Lung (tissue), 12 donors: Measurements from ENCODE around the gene VTI1A. TPM values are rescaled to one million over a fixed set of nuclear protein-coding genes. Genes with fewer than 3 reads are reported as not detected.

ENCODE experiments used
- ATAC-seq: fragments of 200-7000 bp; cut with Tn5 transposase; one replicate; pipeline ENCODE4 v1.9.1; 2020; ENCODE audit warnings: moderate number of reproducible peaks; ENCODE audit not compliant: insufficient read depth, low FRiP score
- DNase-seq, 3 donors: peaks; one replicate each; pipeline ENCODE4 v3.0.0-alpha.2; 2013 to 2017
- H3K27ac ChIP-seq, 2 donors: one replicate each; pipeline ENCODE4 v1.5.1; 2013; ENCODE audit warnings: mild to moderate bottlenecking in 2 of 2, moderate library complexity in 2 of 2, control low read depth in 1 of 2, inconsistent platforms in 1 of 2, low read depth in 1 of 2, low read length in 1 of 2
- H3K27me3 ChIP-seq, 3 donors: one replicate each; pipeline ENCODE4 v1.5.1; 2013; ENCODE audit warnings: low read length in 2 of 3; ENCODE audit not compliant: control insufficient read depth in 3 of 3, insufficient read depth in 3 of 3
- H3K36me3 ChIP-seq, 4 donors: one replicate each; pipeline ENCODE4 v1.5.1; 2013; ENCODE audit warnings: low read length in 4 of 4, mild to moderate bottlenecking in 1 of 4, moderate library complexity in 1 of 4; ENCODE audit not compliant: control insufficient read depth in 4 of 4, insufficient read depth in 4 of 4
- H3K4me1 ChIP-seq, 5 donors: one replicate each; pipeline ENCODE4 v1.5.1; 2013; ENCODE audit warnings: low read length in 5 of 5, mild to moderate bottlenecking in 2 of 5, moderate library complexity in 1 of 5; ENCODE audit not compliant: control insufficient read depth in 5 of 5, insufficient read depth in 5 of 5
- H3K4me3 ChIP-seq: one replicate; pipeline ENCODE4 v1.5.1; 2013; ENCODE audit warnings: mild to moderate bottlenecking, control low read depth, moderate library complexity
- H3K9ac ChIP-seq, 2 donors: one replicate each; pipeline ENCODE4 v1.5.1; 2013; ENCODE audit warnings: low read length in 2 of 2, control low read depth in 1 of 2; ENCODE audit not compliant: insufficient read depth in 1 of 2
- H3K9me3 ChIP-seq, 4 donors: one replicate each; pipeline ENCODE4 v1.5.1; 2013; ENCODE audit warnings: low read length in 3 of 4, mild to moderate bottlenecking in 1 of 4, moderate library complexity in 1 of 4; ENCODE audit not compliant: control insufficient read depth in 4 of 4, insufficient read depth in 3 of 4
- CTCF ChIP-seq: IDR thresholded peaks from 2 replicates; pipeline ENCODE4 v1.5.1; 2012; ENCODE audit warnings: mild to moderate bottlenecking; ENCODE audit errors: control extremely low read depth, extremely low read depth
- WGBS, 2 donors: extraction: QIAGEN DNeasy Blood & Tissue Kit; methylation state at CpG; one replicate each; pipeline ENCODE4 v1.1.7; 2013; 5-methylcytosine and 5-hydroxymethylcytosine counted together
- polyA plus RNA-seq, 2 donors: library from polyadenylated mRNA; stranded (reverse); fragments of 200-250 nt; gene quantifications; one replicate each; pipeline ENCODE4 v1.2.1, GENCODE V29; 2013
- total RNA-seq, 2 donors: library from RNA; depleted of rRNA in 1 of 2; stranded (reverse); fragments of >200 nt in 1 of 2; gene quantifications; one replicate each; pipeline ENCODE4 v1.2.1, GENCODE V29; 2014 to 2021
- donor health status: control.
- donor health status: control.
- donor health status: Bipolar disorder and iron deficiency.
- donor health status: healthy.
- donor health status: DM: yes; HTN: yes; CAD: no.

The VTI1A gene
- total and polyA plus RNA-seq, 4 donors: 9.2 to 48.2 (median 28.4) TPM

GRCh38 chr10:112815269-112816032, 368.4 kb downstream of the VTI1A start:
- TF ChIP-seq CTCF: no peak
- peaks cover 0 to 47% (median 21%) of the 10 kb centered on the region in 5 donors for H3K4me1 ChIP-seq
- DNase-seq (peak in 2 of 3 donors; percentile 40 to 60), ATAC-seq (peak; percentile 19)
- whole genome bisulfite sequencing, 2 donors: 37 to 50% methylated on average over 16 of the region's 16 CpGs
- H3K9ac ChIP-seq: no peak overlapping the region
- peaks cover 0 to 2% (median 0%) of the 10 kb centered on the region in 4 donors for H3K36me3 ChIP-seq
- H3K9me3 ChIP-seq: peaks cover 0 to 2% (median 0%) of the 10 kb centered on the region in 4 donors
- H3K4me3 ChIP-seq: no peak overlapping the region
- no peak overlapping the region for H3K27ac ChIP-seq
- no peaks in the 10 kb centered on the region for H3K27me3 ChIP-seq

GRCh38 chr10:112816033-112816430, 369.0 kb downstream of the VTI1A start:
- ATAC-seq: no peak
- H3K9ac ChIP-seq: no peak overlapping the region
- H3K9me3 ChIP-seq: peaks cover 0 to 2% (median 0%) of the 10 kb centered on the region in 4 donors
- peaks cover 0 to 2% (median 0%) of the 10 kb centered on the region in 4 donors for H3K36me3 ChIP-seq
- 65 to 67% methylated on average over 4 of the region's 4 CpGs for WGBS, 2 donors
- H3K27me3 ChIP-seq: no peaks in the 10 kb centered on the region
- no peak overlapping the region for H3K4me3 ChIP-seq
- DNase-seq: no peak
- H3K27ac ChIP-seq: no peak overlapping the region
- peaks cover 0 to 41% (median 21%) of the 10 kb centered on the region in 5 donors for H3K4me1 ChIP-seq
- TF ChIP-seq CTCF: no peak

GRCh38 chr10:112816891-112817290, 369.9 kb downstream of the VTI1A start:
- ATAC-seq: no peak
- 73 to 76% methylated on average over 13 of the region's 13 CpGs for WGBS, 2 donors
- H3K27ac ChIP-seq: no peak overlapping the region

More at GRCh38 chr10:112816891-112817290, 369.9 kb downstream of the VTI1A start:
- H3K4me1 ChIP-seq: peaks cover 0 to 36% (median 18%) of the 10 kb centered on the region in 5 donors
- H3K4me3 ChIP-seq: no peak overlapping the region
- peak in 2 of 3 donors; percentile 64 to 73 for DNase-seq
- no peaks in the 10 kb centered on the region for H3K27me3 ChIP-seq
- peaks cover 0 to 2% (median 0%) of the 10 kb centered on the region in 4 donors for H3K36me3 ChIP-seq
- peaks cover 0 to 2% (median 0%) of the 10 kb centered on the region in 4 donors for H3K9me3 ChIP-seq
- no peak for TF ChIP-seq CTCF
- no peak overlapping the region for H3K9ac ChIP-seq
